T-helper 1 cell (primary cell): ENCODE measurements around the gene ZDHHC9.

ENCODE experiments used
- DNase-seq, 5 donors: peaks; one replicate each; pipeline ENCODE4 v3.0.0-alpha.2; 2012 to 2020

ZDHHC9 gene

GRCh38 chrX:129785160-129785947 is 58.3 kb downstream of the ZDHHC9 start:
- no peak for DNase-seq

GRCh38 chrX:129784371-129784770 is 59.3 kb downstream of the ZDHHC9 start:
- no peak for DNase-seq

GRCh38 chrX:129783291-129783713 is 60.4 kb downstream of the ZDHHC9 start:
- no peak for DNase-seq

- DNase-seq = no peak
Measured at GRCh38 chrX:129782706-129783105, 61.0 kb downstream of the ZDHHC9 start.

- DNase-seq = no peak
Measured at GRCh38 chrX:129781680-129782495, 61.8 kb downstream of the ZDHHC9 start.

GRCh38 chrX:129781134-129781672 is 62.5 kb downstream of the ZDHHC9 start:
- DNase-seq = peak; percentile 49 to 93 (median 65)

GRCh38 chrX:129780441-129781105 is 63.1 kb downstream of the ZDHHC9 start:
- no peak for DNase-seq

- DNase-seq = peak; percentile 39 to 89 (median 53)
Measured at GRCh38 chrX:129779747-129780146, 63.9 kb downstream of the ZDHHC9 start, which contains the start of gene SASH3. SASH3 (plus strand) TSS chrX:129779949; CDS start chrX:129780098, 149 bp downstream.

GRCh38 chrX:129779086-129779672 is 64.5 kb downstream of the ZDHHC9 start:
- no peak for DNase-seq

- DNase-seq = peak; percentile 53 to 89 (median 63)
Measured at GRCh38 chrX:129777218-129778030, 66.3 kb downstream of the ZDHHC9 start.

- no peak for DNase-seq
Measured at GRCh38 chrX:129773649-129774458, 69.8 kb downstream of the ZDHHC9 start.

GRCh38 chrX:129772796-129773431 is 70.8 kb downstream of the ZDHHC9 start:
- peak in 2 of 5 donors; percentile 17 to 78 for DNase-seq

- DNase-seq = peak in 1 of 5 donors; percentile 70
Measured at GRCh38 chrX:129771266-129771995, 72.3 kb downstream of the ZDHHC9 start.

GRCh38 chrX:129769467-129770154 is 74.1 kb downstream of the ZDHHC9 start:
- peak; percentile 40 to 95 (median 66) for DNase-seq

GRCh38 chrX:129768586-129769466 is 74.9 kb downstream of the ZDHHC9 start:
- no peak for DNase-seq

- no peak for DNase-seq
Measured at GRCh38 chrX:129768186-129768585, 75.5 kb downstream of the ZDHHC9 start.

- no peak for DNase-seq
Measured at GRCh38 chrX:129763666-129764065, 80.0 kb downstream of the ZDHHC9 start.

- DNase-seq = no peak
Measured at GRCh38 chrX:129762448-129762847, 81.2 kb downstream of the ZDHHC9 start.
